HG02610 (cell line): Measurements from ENCODE around the gene MSX2.
"Not testable (repeated sequence)": the region's sequence is repeated elsewhere in the genome, so short reads cannot be mapped to it uniquely, and the experiment has no call there.

Experiments
- ATAC-seq: cut with Tn5 transposase; IDR thresholded peaks from one replicate; pipeline ENCODE4 v1.9.1; 2021; ENCODE audit warnings: mild to moderate bottlenecking, moderate library complexity; ENCODE audit not compliant: unreplicated experiment

Gene MSX2

GRCh38 chr5:174732036-174733020, 7.9 kb downstream of the MSX2 start:
- ATAC-seq, result no peak

DNA sequence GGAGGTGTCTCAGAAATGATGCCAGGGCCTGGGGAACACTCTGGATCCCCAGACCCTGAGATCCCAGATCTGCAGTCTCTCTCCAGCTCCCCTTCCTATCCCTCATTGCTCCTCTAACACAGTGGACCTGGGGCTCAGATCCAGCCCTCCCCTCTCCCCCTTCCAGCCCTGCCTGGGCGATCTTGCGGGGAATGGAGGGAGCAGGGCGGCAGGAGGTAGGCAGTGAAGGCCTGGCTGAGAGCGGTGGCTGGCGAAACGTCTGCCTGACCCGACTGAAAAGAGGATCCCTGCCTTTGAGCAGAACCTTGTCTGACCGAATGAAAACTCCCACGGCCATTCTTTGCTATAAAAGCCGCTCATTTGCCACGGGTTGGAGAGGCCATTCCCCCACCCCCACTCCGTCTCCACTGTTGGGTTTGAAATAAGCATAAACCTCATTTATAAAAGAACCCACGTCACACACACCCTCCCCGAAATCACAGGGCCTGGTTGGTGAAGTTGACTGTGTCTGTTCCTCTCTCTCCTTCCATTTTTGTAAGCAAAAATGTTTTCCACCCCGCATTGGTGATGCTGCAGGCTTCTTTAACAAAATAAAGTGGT, 8.8 kb downstream of the MSX2 start:
- no peak for ATAC-seq

DNA sequence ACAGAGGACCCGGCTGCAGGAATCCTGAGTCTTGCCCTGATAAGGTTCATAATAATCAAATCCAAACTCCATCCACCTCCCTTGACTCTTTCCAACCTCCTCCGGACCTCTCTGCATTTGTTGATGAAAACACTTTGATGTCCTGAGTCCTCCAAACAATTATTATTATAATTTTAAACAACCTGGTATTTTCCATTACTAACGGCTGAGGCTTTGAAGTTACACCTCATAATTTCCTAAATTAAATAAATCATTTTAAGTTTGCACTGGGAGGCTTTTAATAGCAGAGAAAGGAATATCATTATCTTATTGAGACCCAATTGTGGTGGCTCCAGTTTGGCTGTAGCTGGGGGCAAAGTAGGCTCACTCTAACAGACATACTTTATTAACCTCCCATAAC, 9.5 kb downstream of the MSX2 start:
- ATAC-seq, result no peak

GRCh38 chr5:174734571-174735497, 10.5 kb downstream of the MSX2 start:
- ATAC-seq, result no peak

- no peak for ATAC-seq
Observed at GRCh38 chr5:174735498-174736330, 11.3 kb downstream of the MSX2 start.

GRCh38 chr5:174736331-174736721, 11.9 kb downstream of the MSX2 start:
- no peak for ATAC-seq

DNA sequence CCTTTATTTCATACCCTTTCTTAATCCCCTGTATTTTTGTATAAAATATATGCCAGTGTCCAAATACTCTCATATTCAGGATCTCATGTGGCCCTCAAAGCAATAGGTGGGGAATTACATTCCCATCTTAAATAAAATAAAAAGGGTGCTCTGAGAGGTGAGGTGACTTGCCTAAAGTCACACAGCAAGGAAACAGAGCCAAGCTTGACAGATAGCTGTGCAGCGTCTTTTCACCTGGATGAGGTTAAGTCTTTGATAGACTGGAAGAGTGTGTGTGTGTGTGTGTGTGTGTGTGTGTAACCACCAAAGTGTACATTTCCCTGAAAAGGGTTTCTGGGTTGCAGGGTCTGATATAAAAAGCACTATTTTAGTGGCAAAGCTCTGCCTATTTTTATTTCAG, 12.4 kb downstream of the MSX2 start:
- ATAC-seq, result no peak

- ATAC-seq, result no peak
Observed at GRCh38 chr5:174737330-174737729, 12.9 kb downstream of the MSX2 start.

- no peak for ATAC-seq
Observed at GRCh38 chr5:174741352-174741751, 17.0 kb downstream of the MSX2 start.

DNA sequence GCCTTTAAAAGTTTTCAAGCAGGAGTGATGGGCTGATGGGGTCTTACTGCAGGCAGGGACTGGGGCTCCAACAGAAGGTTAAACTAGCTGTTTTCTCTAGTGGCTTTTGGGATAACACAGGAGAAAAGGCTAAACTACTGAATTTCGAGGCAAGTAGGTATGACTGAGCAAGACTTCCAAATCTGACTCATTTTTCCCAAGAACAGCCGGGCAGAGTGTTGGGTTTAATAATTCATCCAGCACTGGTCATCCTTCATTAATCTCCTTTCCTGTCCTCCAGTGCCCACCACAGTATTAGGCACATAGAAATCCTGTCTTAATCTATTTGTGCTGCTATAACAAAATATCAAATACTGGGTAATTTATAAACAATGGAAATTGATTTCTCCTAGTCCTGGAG, 20.5 kb downstream of the MSX2 start:
- no peak for ATAC-seq

DNA sequence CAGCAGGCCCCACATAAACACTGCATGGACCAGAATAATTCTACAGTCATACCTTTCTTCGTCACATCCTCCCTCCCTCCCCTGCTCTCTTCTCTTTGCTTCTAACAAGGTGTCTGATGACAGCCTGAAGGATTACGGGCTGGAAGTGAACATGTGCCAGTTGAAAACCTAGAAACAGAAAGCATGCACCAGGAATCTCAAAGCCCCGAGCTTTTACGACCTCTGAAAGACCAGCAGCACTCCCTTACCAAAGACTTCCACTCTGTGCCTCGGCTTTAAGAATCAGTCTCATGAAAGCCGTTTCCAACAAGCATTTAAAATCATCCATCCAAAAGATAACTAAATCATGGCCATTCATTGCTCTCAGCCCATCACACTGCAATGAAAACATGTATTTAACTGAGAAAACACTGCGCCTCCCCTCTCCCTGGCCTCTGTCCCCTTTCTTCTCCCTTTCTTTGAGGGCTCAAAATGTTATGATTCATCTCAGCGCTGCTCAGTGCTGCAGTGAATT, 21.3 kb downstream of the MSX2 start:
- ATAC-seq, result no peak

DNA sequence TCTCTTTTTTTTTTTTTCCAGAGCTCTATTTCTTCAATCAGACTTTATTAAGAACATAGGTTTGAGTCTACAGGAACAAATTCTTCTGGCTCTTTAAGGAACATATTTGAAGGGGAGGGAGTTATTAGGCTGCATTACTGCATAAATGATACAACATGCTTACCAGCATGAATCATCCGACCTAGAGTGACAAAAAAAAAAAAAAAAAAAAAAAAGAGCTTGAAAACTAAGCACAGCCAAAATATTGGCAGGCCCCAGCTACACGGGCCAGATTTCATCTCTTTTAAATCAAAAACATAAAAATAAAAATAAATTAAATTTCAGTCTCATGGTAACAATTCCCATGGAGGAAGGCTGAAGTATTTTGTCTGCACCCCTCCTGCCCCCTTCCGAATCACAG, 26.3 kb downstream of the MSX2 start:
- ATAC-seq, result no peak

DNA sequence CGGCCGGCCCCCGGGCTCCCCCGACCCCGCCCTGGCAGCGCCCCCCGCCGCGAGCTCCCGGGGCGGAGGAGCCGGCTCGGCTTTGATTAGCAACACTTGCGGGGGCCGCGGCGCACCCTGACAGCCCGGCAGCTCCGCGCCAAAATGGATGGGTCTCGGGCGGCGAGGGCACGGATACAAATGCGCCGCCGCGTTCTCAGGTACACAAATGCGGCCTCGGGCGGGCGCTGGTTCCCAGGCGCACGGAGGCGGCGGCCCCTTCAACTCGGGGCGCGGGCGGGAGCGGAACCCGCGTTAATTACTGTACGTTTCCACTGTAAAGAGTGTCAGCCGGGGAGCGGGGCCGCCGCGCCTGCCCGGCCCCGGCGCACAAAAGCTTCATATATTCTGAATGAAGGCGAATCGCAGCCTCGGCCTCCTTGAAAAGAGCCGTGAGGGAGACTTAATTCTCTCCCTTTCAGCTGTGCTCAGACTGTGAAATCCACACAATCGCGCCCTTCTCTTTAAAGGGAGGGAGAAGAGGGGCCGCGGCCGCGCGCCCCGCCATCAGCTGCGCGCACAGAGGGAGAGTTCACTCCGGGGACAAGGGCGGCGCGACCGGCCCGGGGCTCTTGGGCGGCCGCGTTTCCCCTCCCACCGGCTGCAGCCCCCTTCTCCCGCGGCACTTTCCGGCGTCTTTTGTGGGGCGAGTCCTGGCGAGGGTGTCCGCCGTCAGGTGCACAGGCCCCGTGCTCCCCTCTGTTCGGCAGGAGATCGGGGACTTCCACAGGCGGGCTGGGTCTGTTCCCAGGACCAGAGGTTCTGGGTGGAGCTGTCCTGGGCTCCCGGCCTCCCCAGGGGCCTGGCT, 27.0 kb downstream of the MSX2 start:
- no peak for ATAC-seq

DNA sequence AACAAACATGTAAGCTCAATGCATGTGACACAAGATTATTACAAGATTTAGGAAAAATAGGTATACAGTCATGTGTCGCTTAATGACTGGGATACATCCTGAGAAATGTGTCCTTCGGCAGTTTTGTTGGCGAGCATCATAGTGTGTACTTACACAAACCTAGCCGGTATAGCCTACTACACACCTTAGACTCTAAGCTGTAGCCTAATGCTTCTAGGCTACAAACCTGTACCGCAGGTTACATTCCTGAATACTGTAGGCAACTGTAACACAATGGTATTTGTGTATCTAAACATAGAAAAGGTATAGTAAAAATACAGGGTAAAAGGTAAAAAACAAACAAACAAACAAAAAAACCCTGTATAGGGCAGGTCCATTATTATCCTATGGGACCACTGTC, 27.7 kb downstream of the MSX2 start:
- no peak for ATAC-seq

DNA sequence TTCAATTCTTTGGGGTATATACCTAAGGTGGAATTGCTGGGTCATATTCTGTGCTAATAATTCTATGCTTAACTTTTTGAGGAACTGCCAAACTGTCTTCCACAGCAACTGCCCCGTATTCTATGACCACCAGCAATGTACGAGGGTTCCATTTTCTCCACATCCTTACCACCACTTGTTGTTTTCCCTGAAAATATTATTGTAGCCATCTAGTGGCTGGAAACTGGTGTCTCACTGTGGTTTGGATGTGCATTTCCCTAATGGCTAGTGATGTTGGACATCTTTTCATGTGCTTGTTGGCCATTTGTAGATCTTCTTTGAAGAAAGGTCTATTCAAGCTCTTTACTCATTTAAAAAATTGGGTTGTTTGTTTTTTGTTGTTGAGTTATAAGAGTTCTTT, 30.7 kb downstream of the MSX2 start:
- no peak for ATAC-seq

GRCh38 chr5:174759091-174759490, 34.7 kb downstream of the MSX2 start:
- no peak for ATAC-seq

GRCh38 chr5:174760721-174761120, 36.3 kb downstream of the MSX2 start:
- ATAC-seq, result no peak

- ATAC-seq, result not testable (repeated sequence)
Observed at GRCh38 chr5:174761341-174761740, 37.0 kb downstream of the MSX2 start.

- no peak for ATAC-seq
Observed at GRCh38 chr5:174764309-174764708, 39.9 kb downstream of the MSX2 start.
